GM21360 (cell line): ENCODE results near the gene ZBTB9.

Experiments
- ATAC-seq: cut with Tn5 transposase; IDR thresholded peaks from one replicate; pipeline ENCODE4 v1.9.1; 2021; ENCODE audit warnings: mild to moderate bottlenecking, moderate library complexity; ENCODE audit not compliant: unreplicated experiment

The ZBTB9 gene

GRCh38 chr6:33454009-33454946 is at the start of gene ZBTB9:
Gene ZBTB9 (plus strand): TSS chr6:33454576. CDS start chr6:33455101, 525 bp downstream.
- ATAC-seq, result peak; percentile 92

GRCh38 chr6:33404884-33405283 is 49.5 kb upstream of the ZBTB9 start:
- no peak for ATAC-seq

- ATAC-seq, result no peak
Measured at GRCh38 chr6:33405386-33405940, 48.9 kb upstream of the ZBTB9 start.

- ATAC-seq, result no peak
Measured at GRCh38 chr6:33406126-33406525, 48.2 kb upstream of the ZBTB9 start.

- no peak for ATAC-seq
Measured at GRCh38 chr6:33407132-33407718, 47.2 kb upstream of the ZBTB9 start.

GRCh38 chr6:33410050-33410710 is 44.2 kb upstream of the ZBTB9 start:
- peak; percentile 74 for ATAC-seq

GRCh38 chr6:33410711-33411631 is 43.4 kb upstream of the ZBTB9 start, which contains the start of gene PHF1:
Gene PHF1 (plus strand): TSS chr6:33411014. CDS start chr6:33412264, 1,250 bp downstream.
- ATAC-seq, result peak; percentile 34

- no peak for ATAC-seq
Measured at GRCh38 chr6:33411632-33412005, 42.8 kb upstream of the ZBTB9 start.

- no peak for ATAC-seq
Measured at GRCh38 chr6:33412140-33413009, 42.0 kb upstream of the ZBTB9 start.

GRCh38 chr6:33413241-33414120 is 40.9 kb upstream of the ZBTB9 start:
- no peak for ATAC-seq

- no peak for ATAC-seq
Measured at GRCh38 chr6:33414592-33415271, 39.6 kb upstream of the ZBTB9 start.

- no peak for ATAC-seq
Measured at GRCh38 chr6:33415831-33416230, 38.5 kb upstream of the ZBTB9 start.

- ATAC-seq, result no peak
Measured at GRCh38 chr6:33416386-33417127, 37.8 kb upstream of the ZBTB9 start.

- ATAC-seq, result no peak
Measured at GRCh38 chr6:33417128-33417902, 37.1 kb upstream of the ZBTB9 start.

- peak; percentile 79 for ATAC-seq
Measured at GRCh38 chr6:33417903-33418689, 36.3 kb upstream of the ZBTB9 start, which contains the start of gene CUTA. Gene CUTA (minus strand): TSS chr6:33418107. CDS start chr6:33418000, 107 bp downstream.
